Vagina (tissue), 2 donors: ENCODE measurements around the gene COL5A1. TPM values are rescaled to one million over a fixed set of nuclear protein-coding genes. Genes with fewer than 3 reads are reported as not detected.
A peak's percentile ranks its signal among the peaks of the same experiment; 100 is the strongest.

Source experiments
- DNase-seq, 2 donors: peaks; one replicate each; pipeline ENCODE4 v3.0.0-alpha.2; 2017; ENCODE audit errors: extremely low spot score in 2 of 2
- H3K27ac ChIP-seq: fragments of 200-600 bp; sonication (generic); one replicate; pipeline ENCODE4 v1.5.1; 2019
- H3K27me3 ChIP-seq: fragments of 200-600 bp; sonication (generic); one replicate; pipeline ENCODE4 v1.5.1; 2019
- H3K36me3 ChIP-seq, 2 donors: fragments of 200-600 bp; sonication (generic); one replicate each; pipeline ENCODE4 v1.5.1; 2017 to 2019
- H3K4me1 ChIP-seq: fragments of 200-600 bp; sonication (generic); one replicate; pipeline ENCODE4 v1.5.1; 2019
- H3K4me3 ChIP-seq, 2 donors: fragments of 200-600 bp; sonication (generic); 1 replicate in 1 of 2; 2 replicates in 1 of 2; pipeline ENCODE4 v1.5.1; 2016 to 2019
- H3K9me3 ChIP-seq: fragments of 200-600 bp; sonication (generic); one replicate; pipeline ENCODE4 v1.5.1; 2019
- CTCF ChIP-seq, 3 experiments: fragments of 450-650 bp in 2 of 3; fragments of 200-600 bp in 1 of 3; sonication (generic) in 1 of 3; IDR thresholded peaks; one replicate each; pipeline ENCODE4 v1.5.1; 2017 to 2019; ENCODE audit warnings: antibody characterized with exemption in 3 of 3, mild to moderate bottlenecking in 2 of 3, moderate library complexity in 2 of 3
- POLR2A ChIP-seq, 2 donors: fragments of 450-650 bp; IDR thresholded peaks; one replicate each; pipeline ENCODE4 v1.6.1; 2017; ENCODE audit warnings: antibody characterized with exemption in 2 of 2, mild to moderate bottlenecking in 2 of 2, moderate library complexity in 2 of 2
- POLR2AphosphoS5 ChIP-seq, 2 donors: sonication (generic); formaldehyde crosslinking; IDR thresholded peaks; one replicate each; pipeline ENCODE4 v1.9.0; 2017; ENCODE audit warnings: antibody characterized with exemption in 2 of 2, mild to moderate bottlenecking in 2 of 2, low read depth in 1 of 2; ENCODE audit not compliant: insufficient read depth in 1 of 2
- intact Hi-C: fragments of 100-400 bp; cut with DNase I; formaldehyde crosslinking; loops from one replicate; pipeline ENCODE4 v1.15.1; 2023
- total RNA-seq: library from RNA; depleted of rRNA; stranded (reverse); fragments of >200 nt; gene quantifications from one replicate; pipeline ENCODE4 v1.2.3, GENCODE V29; 2016

Gene COL5A1
- total RNA-seq, 1 donor from 2014 or later = 36.6 TPM

- no peak for DNase-seq
Observed at GRCh38 chr9:134689321-134690181, 47.9 kb downstream of the COL5A1 start.

GRCh38 chr9:134690301-134690751, 48.7 kb downstream of the COL5A1 start:
- H3K4me1 ChIP-seq = peaks cover 63% of the 10 kb centered on the region

More at GRCh38 chr9:134689321-134690181, 47.9 kb downstream of the COL5A1 start:
- Histone ChIP-seq H3K27me3 (no peaks in the 10 kb centered on the region), H3K4me1 (peaks cover 55% of the 10 kb centered on the region), H3K36me3 (peaks cover 0 to 4% of the 10 kb centered on the region in 2 donors), H3K27ac (peak overlapping the region; percentile 59), H3K4me3 (no peak overlapping the region), H3K9me3 (no peaks in the 10 kb centered on the region)
- TF ChIP-seq POLR2AphosphoS5 (IDR thresholded peaks at IDR 0.05; ENCODE audit: insufficient read depth in 1 of 2, low read depth in 1 of 2) (peak in 1 of 2 donors; percentile 28), CTCF (IDR thresholded peaks at IDR 0.05) (peak; percentile 59 to 73 (median 70)), POLR2A (IDR thresholded peaks at IDR 0.05) (no peak)
- intact Hi-C loops = no loop called here

GRCh38 chr9:134690946-134691694, 49.5 kb downstream of the COL5A1 start:
- peak overlapping the region; percentile 59 for H3K27ac ChIP-seq
- peaks cover 0 to 4% of the 10 kb centered on the region in 2 donors for H3K36me3 ChIP-seq
- H3K4me3 ChIP-seq = no peak overlapping the region
- peaks cover 71% of the 10 kb centered on the region for H3K4me1 ChIP-seq
- H3K9me3 ChIP-seq = no peaks in the 10 kb centered on the region
- no peak for DNase-seq
- TF ChIP-seq CTCF (IDR thresholded peaks at IDR 0.05) (no peak), POLR2AphosphoS5 (IDR thresholded peaks at IDR 0.05; ENCODE audit: insufficient read depth in 1 of 2, low read depth in 1 of 2) (no peak), POLR2A (IDR thresholded peaks at IDR 0.05) (no peak)
- intact Hi-C loops = no loop called here
- H3K27me3 ChIP-seq = no peaks in the 10 kb centered on the region

More at GRCh38 chr9:134690301-134690751, 48.7 kb downstream of the COL5A1 start:
- intact Hi-C loops = no loop called here
- no peak for DNase-seq
- Histone ChIP-seq H3K27ac (peak overlapping the region; percentile 59), H3K9me3 (no peaks in the 10 kb centered on the region), H3K4me3 (no peak overlapping the region), H3K27me3 (no peaks in the 10 kb centered on the region), H3K36me3 (peaks cover 0 to 4% of the 10 kb centered on the region in 2 donors)
- no peak for TF ChIP-seq CTCF (IDR thresholded peaks at IDR 0.05)
- no peak for TF ChIP-seq POLR2AphosphoS5 (IDR thresholded peaks at IDR 0.05; ENCODE audit: insufficient read depth in 1 of 2, low read depth in 1 of 2)
- no peak for TF ChIP-seq POLR2A (IDR thresholded peaks at IDR 0.05)

- Histone ChIP-seq H3K27me3 (no peaks in the 10 kb centered on the region), H3K4me3 (no peak overlapping the region), H3K4me1 (peaks cover 79% of the 10 kb centered on the region), H3K36me3 (peaks cover 0 to 4% of the 10 kb centered on the region in 2 donors), H3K27ac (peak overlapping the region; percentile 12), H3K9me3 (no peaks in the 10 kb centered on the region)
- intact Hi-C loops = no loop called here
- no peak for DNase-seq
- TF ChIP-seq POLR2AphosphoS5 (IDR thresholded peaks at IDR 0.05; ENCODE audit: insufficient read depth in 1 of 2, low read depth in 1 of 2) (no peak), CTCF (IDR thresholded peaks at IDR 0.05) (no peak), POLR2A (IDR thresholded peaks at IDR 0.05) (no peak)
Observed at GRCh38 chr9:134691695-134692572, 50.3 kb downstream of the COL5A1 start.
